GM21515 (cell line): ENCODE measurements around the gene MAP3K8.
A peak's percentile ranks its signal among the peaks of the same experiment; 100 is the strongest.
"Not testable (repeated sequence)": the region's sequence is repeated elsewhere in the genome, so short reads cannot be mapped to it uniquely, and the experiment has no call there.

Source experiments
- ATAC-seq: cut with Tn5 transposase; IDR thresholded peaks from one replicate; pipeline ENCODE4 v1.9.1; 2021; ENCODE audit not compliant: unreplicated experiment

MAP3K8 gene

GRCh38 chr10:30422151-30422695 is 11.8 kb upstream of the MAP3K8 start:
- no peak for ATAC-seq

- no peak for ATAC-seq
Observed at GRCh38 chr10:30422981-30423654, 10.9 kb upstream of the MAP3K8 start.

- not testable (repeated sequence) for ATAC-seq
Observed at GRCh38 chr10:30423655-30424275, 10.2 kb upstream of the MAP3K8 start.

GRCh38 chr10:30425336-30426075 is 8.5 kb upstream of the MAP3K8 start:
- no peak for ATAC-seq

- ATAC-seq: no peak
Observed at GRCh38 chr10:30430544-30431298, 3.3 kb upstream of the MAP3K8 start.

GRCh38 chr10:30431435-30431911 is 2.5 kb upstream of the MAP3K8 start:
- ATAC-seq: no peak

GRCh38 chr10:30432622-30433305 is 1.2 kb upstream of the MAP3K8 start:
- peak; percentile 3 for ATAC-seq

- peak; percentile 7 for ATAC-seq
Observed at GRCh38 chr10:30433306-30433729, 666 bp upstream of the MAP3K8 start.

- ATAC-seq: peak; percentile 42
Observed at GRCh38 chr10:30434273-30435072, 489 bp downstream of the MAP3K8 start.

- ATAC-seq: no peak
Observed at GRCh38 chr10:30435073-30435422, 1.1 kb downstream of the MAP3K8 start.

GRCh38 chr10:30435499-30436167 is 1.6 kb downstream of the MAP3K8 start:
- ATAC-seq: not testable (repeated sequence)

- no peak for ATAC-seq
Observed at GRCh38 chr10:30436191-30436611, 2.2 kb downstream of the MAP3K8 start.

GRCh38 chr10:30436671-30437030 is 2.7 kb downstream of the MAP3K8 start:
- ATAC-seq: no peak

- ATAC-seq: no peak
Observed at GRCh38 chr10:30437031-30437841, 3.3 kb downstream of the MAP3K8 start.

GRCh38 chr10:30438021-30438850 is 4.3 kb downstream of the MAP3K8 start:
- no peak for ATAC-seq

GRCh38 chr10:30439931-30440330 is 5.9 kb downstream of the MAP3K8 start:
- no peak for ATAC-seq

- ATAC-seq: no peak
Observed at GRCh38 chr10:30442019-30442606, 8.1 kb downstream of the MAP3K8 start.
